Loucy (cell line): ENCODE measurements around the gene TOLLIP.

Source experiments
- H2AFZ ChIP-seq: fragments of 200-600 bp; sonication (generic); 2 replicates; pipeline ENCODE4 v1.6.0; 2016; ENCODE audit warnings: antibody characterized with exemption, mild to moderate bottlenecking, low read length, moderate library complexity
- H3F3A ChIP-seq: fragments of 200-600 bp; 2 replicates; pipeline ENCODE4 v1.6.0; 2016; ENCODE audit warnings: antibody characterized with exemption, low read depth, mild to moderate bottlenecking
- H3K27me3 ChIP-seq: fragments of 200-600 bp; sonication (generic); 2 replicates; pipeline ENCODE4 v1.6.1; 2014; ENCODE audit warnings: low read length, mild to moderate bottlenecking; ENCODE audit not compliant: insufficient read depth, poor library complexity, severe bottlenecking
- H3K36me3 ChIP-seq: fragments of 200-600 bp; sonication (generic); 2 replicates; pipeline ENCODE4 v1.6.1; 2016; ENCODE audit warnings: low read length; ENCODE audit not compliant: insufficient read depth
- H3K4me1 ChIP-seq: fragments of 200-600 bp; sonication (generic); 2 replicates; pipeline ENCODE4 v1.5.1; 2014; ENCODE audit warnings: low read length, mild to moderate bottlenecking; ENCODE audit not compliant: insufficient read depth, poor library complexity, severe bottlenecking
- H3K4me2 ChIP-seq: fragments of 200-600 bp; sonication (generic); 2 replicates; pipeline ENCODE4 v1.6.0; 2014; ENCODE audit warnings: antibody characterized with exemption, low read length, low read depth, mild to moderate bottlenecking; ENCODE audit not compliant: poor library complexity, severe bottlenecking
- H3K4me3 ChIP-seq: fragments of 200-600 bp; sonication (generic); 2 replicates; pipeline ENCODE4 v1.5.1; 2014; ENCODE audit warnings: low read length, mild to moderate bottlenecking, mixed read lengths; ENCODE audit not compliant: poor library complexity, severe bottlenecking
- H3K79me2 ChIP-seq: fragments of 200-600 bp; sonication (generic); 2 replicates; pipeline ENCODE4 v1.6.1; 2014; ENCODE audit warnings: low read length; ENCODE audit not compliant: insufficient read depth
- H3K9ac ChIP-seq: fragments of 200-600 bp; sonication (generic); 2 replicates; pipeline ENCODE4 v1.6.0; 2014; ENCODE audit warnings: mild to moderate bottlenecking, low read depth, low read length, moderate library complexity; ENCODE audit not compliant: poor library complexity, severe bottlenecking
- H3K9me2 ChIP-seq: fragments of 200-600 bp; sonication (generic); replicated peaks from 2 replicates; pipeline ENCODE4 v1.6.1; 2016; ENCODE audit warnings: low read depth, low read length, mixed read lengths
- H3K9me3 ChIP-seq: fragments of 200-600 bp; sonication (generic); 2 replicates; pipeline ENCODE4 v1.6.1; 2014; ENCODE audit warnings: mild to moderate bottlenecking, antibody characterized with exemption, low read length, low read depth; ENCODE audit not compliant: insufficient read depth
- H4K20me1 ChIP-seq: fragments of 200-600 bp; sonication (generic); 2 replicates; pipeline ENCODE4 v1.6.0; 2014; ENCODE audit warnings: antibody characterized with exemption, low read length, mild to moderate bottlenecking; ENCODE audit not compliant: insufficient read depth, poor library complexity, severe bottlenecking
- EZH2phosphoT487 ChIP-seq: fragments of 200-600 bp; IDR thresholded peaks from 2 replicates; pipeline ENCODE4 v1.6.1; 2018; ENCODE audit warnings: antibody characterized with exemption, mild to moderate bottlenecking, moderate library complexity, borderline replicate concordance
- TF ChIP-seq, protein P1 (sequence below): fragments of 200-600 bp; sonication (generic); conservative IDR thresholded peaks from 2 replicates; pipeline ENCODE4 v1.5.1; 2014; ENCODE audit warnings: mild to moderate bottlenecking, antibody characterized with exemption, low read length

TOLLIP gene

DNA sequence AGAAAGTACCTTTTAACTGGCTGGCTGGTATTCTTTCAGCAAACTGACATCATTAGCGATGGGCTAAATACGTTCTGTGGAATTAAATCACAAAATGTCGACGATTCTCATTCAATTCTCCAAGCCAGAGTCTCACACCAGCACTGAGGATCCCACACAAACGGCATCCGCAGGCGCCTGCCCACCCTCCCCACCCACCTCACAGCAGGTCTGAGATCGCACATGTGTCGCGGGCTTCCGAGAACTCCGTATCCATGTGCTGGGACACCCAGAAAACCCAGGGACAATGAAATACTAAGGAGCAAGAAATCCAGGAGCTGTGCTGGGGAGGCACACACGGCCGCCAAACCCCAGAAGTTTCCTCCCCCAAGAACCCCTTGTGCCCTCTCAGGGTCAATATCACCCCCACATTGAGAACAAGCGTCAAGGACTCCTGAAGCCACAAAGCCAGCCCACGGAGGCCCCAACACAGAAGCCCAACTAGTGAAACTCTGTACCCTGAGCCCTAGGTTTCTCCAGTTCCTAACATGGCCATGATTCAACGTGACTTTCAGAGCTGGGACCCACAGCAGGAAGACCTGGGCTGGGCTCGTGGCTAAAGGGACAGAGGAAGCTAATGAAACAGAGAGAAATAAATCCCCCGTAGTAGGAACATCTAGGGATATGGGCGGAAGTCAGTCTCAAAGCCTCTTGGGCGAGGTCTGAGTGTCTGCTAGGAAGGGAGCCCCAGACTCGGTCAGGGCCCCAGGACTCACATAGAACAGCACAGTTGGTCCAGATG, 8.0 kb downstream of the TOLLIP start:
- Histone ChIP-seq H3K9ac (peak overlapping the region; percentile 29), H3K4me1 (no peaks in the 10 kb centered on the region), H2AFZ (no peak overlapping the region), H3K79me2 (peaks cover 88% of the 10 kb centered on the region), H3K4me3 (no peak overlapping the region), H3F3A (no peaks in the 10 kb centered on the region), H3K4me2 (no peak overlapping the region), H3K36me3 (no peaks in the 10 kb centered on the region; the same call in 1 of the 2 replicates), H3K27me3 (no peaks in the 10 kb centered on the region), H3K9me3 (no peaks in the 10 kb centered on the region), H3K9me2 (no peaks in the 10 kb centered on the region), H4K20me1 (peaks cover 30% of the 10 kb centered on the region)
- TF ChIP-seq, protein P1, sequence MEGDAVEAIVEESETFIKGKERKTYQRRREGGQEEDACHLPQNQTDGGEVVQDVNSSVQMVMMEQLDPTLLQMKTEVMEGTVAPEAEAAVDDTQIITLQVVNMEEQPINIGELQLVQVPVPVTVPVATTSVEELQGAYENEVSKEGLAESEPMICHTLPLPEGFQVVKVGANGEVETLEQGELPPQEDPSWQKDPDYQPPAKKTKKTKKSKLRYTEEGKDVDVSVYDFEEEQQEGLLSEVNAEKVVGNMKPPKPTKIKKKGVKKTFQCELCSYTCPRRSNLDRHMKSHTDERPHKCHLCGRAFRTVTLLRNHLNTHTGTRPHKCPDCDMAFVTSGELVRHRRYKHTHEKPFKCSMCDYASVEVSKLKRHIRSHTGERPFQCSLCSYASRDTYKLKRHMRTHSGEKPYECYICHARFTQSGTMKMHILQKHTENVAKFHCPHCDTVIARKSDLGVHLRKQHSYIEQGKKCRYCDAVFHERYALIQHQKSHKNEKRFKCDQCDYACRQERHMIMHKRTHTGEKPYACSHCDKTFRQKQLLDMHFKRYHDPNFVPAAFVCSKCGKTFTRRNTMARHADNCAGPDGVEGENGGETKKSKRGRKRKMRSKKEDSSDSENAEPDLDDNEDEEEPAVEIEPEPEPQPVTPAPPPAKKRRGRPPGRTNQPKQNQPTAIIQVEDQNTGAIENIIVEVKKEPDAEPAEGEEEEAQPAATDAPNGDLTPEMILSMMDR = no peak
- TF ChIP-seq EZH2phosphoT487 = no peak

DNA sequence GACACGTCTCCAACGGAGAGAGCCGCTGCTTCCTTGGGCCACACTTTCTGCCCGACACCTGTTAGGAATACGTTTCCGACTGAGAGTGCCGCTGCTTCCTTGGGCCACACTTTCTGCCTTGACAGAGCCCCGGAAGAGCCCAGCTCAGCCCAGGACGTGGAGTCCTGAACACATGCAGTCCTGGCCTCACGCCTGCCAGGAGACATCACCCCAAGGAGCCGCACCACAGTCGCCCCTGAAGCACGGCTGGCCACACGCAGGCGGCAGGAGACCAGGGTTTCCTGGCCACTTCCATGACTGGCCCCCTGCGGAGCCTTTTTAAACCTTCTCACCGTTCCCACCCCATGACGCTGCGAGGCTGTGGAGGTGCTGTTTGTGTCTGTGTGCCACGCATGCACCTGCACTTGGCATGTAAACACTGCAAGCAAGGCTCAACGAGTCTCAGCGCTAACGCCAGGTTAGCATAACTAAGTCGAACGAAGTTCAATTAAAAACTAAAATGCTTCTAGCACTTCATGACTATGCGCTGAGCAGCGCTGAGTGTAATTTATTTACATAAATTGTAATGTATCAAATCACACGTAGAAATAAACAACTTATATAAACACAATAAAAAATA, 8.8 kb downstream of the TOLLIP start:
- Histone ChIP-seq H3K36me3 (no peaks in the 10 kb centered on the region; the same call in 1 of the 2 replicates), H3K79me2 (peaks cover 86% of the 10 kb centered on the region), H3K9me2 (no peaks in the 10 kb centered on the region), H3K9ac (no peak overlapping the region), H3K4me3 (no peak overlapping the region), H3K4me1 (no peaks in the 10 kb centered on the region), H3K4me2 (no peak overlapping the region), H3F3A (no peaks in the 10 kb centered on the region), H2AFZ (no peak overlapping the region), H4K20me1 (peaks cover 27% of the 10 kb centered on the region), H3K27me3 (no peaks in the 10 kb centered on the region), H3K9me3 (no peaks in the 10 kb centered on the region)
- TF ChIP-seq EZH2phosphoT487 = no peak
- TF ChIP-seq, protein P1 = no peak

DNA sequence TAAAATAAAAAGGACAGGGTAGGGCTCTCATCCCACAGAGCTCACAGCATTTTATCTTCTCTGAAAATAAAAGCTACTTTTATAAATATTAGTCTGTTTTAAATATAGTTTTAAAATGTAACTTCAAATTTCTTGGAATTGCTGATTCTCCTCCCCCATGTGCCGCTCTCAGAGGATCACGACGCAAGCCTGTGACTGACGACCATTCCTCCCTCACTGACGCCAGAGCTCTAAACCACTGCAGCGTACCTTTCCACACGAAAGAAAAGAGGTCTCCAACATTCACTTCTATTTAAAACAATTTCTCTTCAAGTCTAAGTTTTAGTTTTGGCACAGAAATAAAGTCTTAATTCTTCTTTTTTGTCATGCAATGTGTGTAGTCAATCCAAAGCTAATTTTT, 9.3 kb downstream of the TOLLIP start:
- H3K9me2 ChIP-seq = no peaks in the 10 kb centered on the region
- H3K79me2 ChIP-seq = peaks cover 81% of the 10 kb centered on the region
- TF ChIP-seq, protein P1 = no peak
- no peak for TF ChIP-seq EZH2phosphoT487
- no peaks in the 10 kb centered on the region for H3F3A ChIP-seq
- no peak overlapping the region for H3K9ac ChIP-seq
- H3K4me2 ChIP-seq = no peak overlapping the region
- H3K27me3 ChIP-seq = no peaks in the 10 kb centered on the region
- no peaks in the 10 kb centered on the region for H3K9me3 ChIP-seq
- H3K36me3 ChIP-seq = no peaks in the 10 kb centered on the region; the same call in 1 of the 2 replicates
- H3K4me1 ChIP-seq = no peaks in the 10 kb centered on the region
- no peak overlapping the region for H2AFZ ChIP-seq
- H3K4me3 ChIP-seq = no peak overlapping the region
- H4K20me1 ChIP-seq = peaks cover 22% of the 10 kb centered on the region
